ENCODE results near the gene C9orf40. TPM values are rescaled to one million over a fixed set of nuclear protein-coding genes. Genes with fewer than 3 reads are reported as not detected.

C9orf40 gene
- total RNA-seq, 1 experiment from 2014 or later, result 9.2 TPM

DNA sequence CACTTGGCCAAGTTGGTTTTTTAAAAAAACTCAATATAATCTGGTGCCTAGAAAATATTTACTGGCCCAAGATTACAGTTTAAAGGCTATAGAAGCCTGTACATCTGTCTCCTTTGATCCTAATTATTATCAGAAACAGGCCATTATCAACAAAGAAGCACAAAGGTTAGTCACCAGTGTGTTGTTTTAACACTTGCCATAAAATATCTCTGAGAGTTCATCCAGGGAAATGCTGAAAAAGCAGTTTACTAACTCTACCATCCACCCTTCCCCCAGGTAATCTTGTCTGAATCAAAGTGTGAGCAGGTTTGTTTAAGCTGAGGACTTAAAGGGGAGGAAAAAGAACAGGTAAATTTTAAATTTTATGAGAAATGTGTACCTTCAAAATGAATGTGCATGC, 51.7 kb downstream of the C9orf40 start:
- intact Hi-C loops (cut with micrococcal nuclease; ENCODE audit: unreplicated experiment) (no loop called here), in situ Hi-C loops (cut with HindIII; ENCODE audit: low pct_unique_long_range_greater_than_20kb, low sequenced_read_pairs) (no loop called here)
- DNase-seq (ENCODE audit: low read depth, low spot score) (no peak), ATAC-seq (no peak)
- no peak for TF ChIP-seq CTCF (IDR thresholded peaks at IDR 0.05)
- no peak for TF ChIP-seq POLR2AphosphoS5 (IDR thresholded peaks at IDR 0.05; ENCODE audit: low read depth, low read length)
- TF ChIP-seq SIN3A (IDR thresholded peaks at IDR 0.05; ENCODE audit: borderline replicate concordance, insufficient read depth, low read depth, low read length), result no peak
- no peak for TF ChIP-seq TCF7L2 (IDR thresholded peaks at IDR 0.05; ENCODE audit: low read depth, low read length)
- TF ChIP-seq REST (IDR thresholded peaks at IDR 0.05; ENCODE audit: insufficient read depth in 1 of 2, low read depth in 2 of 2, low read length in 1 of 2), result no peak
- no peaks in the 10 kb centered on the region for H3K4me1 ChIP-seq (ENCODE audit: control insufficient read depth, insufficient read depth, low read length)
- no peaks in the 10 kb centered on the region for H3K27me3 ChIP-seq (ENCODE audit: control insufficient read depth, insufficient read depth, low read length)
- no peak overlapping the region for H3K4me3 ChIP-seq (ENCODE audit: low read depth in 2 of 2, low read length in 2 of 2)
- H3K9me3 ChIP-seq (ENCODE audit: control insufficient read depth, insufficient read depth, low read depth, low read length), result no peaks in the 10 kb centered on the region
- H3K36me3 ChIP-seq (ENCODE audit: control insufficient read depth, insufficient read depth, low read length), result no peaks in the 10 kb centered on the region
- no peak overlapping the region for H3K27ac ChIP-seq (ENCODE audit: low read length)
- no TSS peak for BruUV-seq (replicated peaks)
- ChIA-PET POLR2A (no interaction called here), CTCF (no interaction called here)

Other genes starting within 250 kb of the C9orf40 start
- gene TRPM6, start 65.0 kb downstream of the C9orf40 start, total RNA-seq (2021; ENCODE audit: unreplicated experiment), result 0.05 TPM
- gene CARNMT1, start 75.4 kb upstream of the C9orf40 start, total RNA-seq (2021; ENCODE audit: unreplicated experiment), result 13.8 TPM
- gene NMRK1, start 135.2 kb upstream of the C9orf40 start, total RNA-seq (2021; ENCODE audit: unreplicated experiment), result 16.0 TPM
- gene OSTF1, start 135.6 kb upstream of the C9orf40 start, total RNA-seq (2021; ENCODE audit: unreplicated experiment), result 24.6 TPM

Measured in Panc1 (cell line).